GM19395 (cell line): ENCODE results near the gene UGT1A7.
"Not testable (repeated sequence)": the region's sequence is repeated elsewhere in the genome, so short reads cannot be mapped to it uniquely, and the experiment has no call there.

Experiments used
- ATAC-seq: cut with Tn5 transposase; IDR thresholded peaks from one replicate; pipeline ENCODE4 v1.9.1; 2021; ENCODE audit warnings: mild to moderate bottlenecking, moderate library complexity; ENCODE audit not compliant: unreplicated experiment

The UGT1A7 gene

GRCh38 chr2:233681521-233682099 lies at the start of gene UGT1A7:
Gene UGT1A7 (plus strand): TSS chr2:233681901. CDS start chr2:233681938, 37 bp downstream.
- ATAC-seq: no peak

GRCh38 chr2:233636306-233636705 lies 45.4 kb upstream of the UGT1A7 start, which contains the start of gene UGT1A10:
Gene UGT1A10 (plus strand): TSS chr2:233636448. CDS start chr2:233636523, 75 bp downstream.
- ATAC-seq: not testable (repeated sequence)

- no peak for ATAC-seq
Observed at GRCh38 chr2:233638836-233639235, 42.9 kb upstream of the UGT1A7 start.

DNA sequence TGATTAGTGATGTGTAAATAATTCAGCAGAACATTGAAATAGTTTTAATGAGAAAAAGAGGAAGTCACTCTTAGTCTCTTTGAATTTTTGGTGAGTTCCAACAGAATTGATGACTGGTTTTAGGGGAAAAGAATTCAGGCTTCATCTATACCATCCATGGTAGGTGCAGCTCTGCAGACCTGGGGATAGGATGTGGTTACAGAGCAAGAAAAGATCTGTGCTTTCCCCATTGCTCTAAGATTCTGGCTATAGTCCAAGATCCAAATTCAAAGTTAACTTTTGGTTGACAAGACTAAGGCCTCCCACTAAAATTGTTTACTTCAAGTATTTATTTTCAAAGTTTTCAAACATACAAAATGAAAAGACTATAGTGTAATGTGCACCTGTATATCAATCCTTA lies 41.8 kb upstream of the UGT1A7 start:
- no peak for ATAC-seq

GRCh38 chr2:233643128-233643527 lies 38.6 kb upstream of the UGT1A7 start:
- no peak for ATAC-seq

DNA sequence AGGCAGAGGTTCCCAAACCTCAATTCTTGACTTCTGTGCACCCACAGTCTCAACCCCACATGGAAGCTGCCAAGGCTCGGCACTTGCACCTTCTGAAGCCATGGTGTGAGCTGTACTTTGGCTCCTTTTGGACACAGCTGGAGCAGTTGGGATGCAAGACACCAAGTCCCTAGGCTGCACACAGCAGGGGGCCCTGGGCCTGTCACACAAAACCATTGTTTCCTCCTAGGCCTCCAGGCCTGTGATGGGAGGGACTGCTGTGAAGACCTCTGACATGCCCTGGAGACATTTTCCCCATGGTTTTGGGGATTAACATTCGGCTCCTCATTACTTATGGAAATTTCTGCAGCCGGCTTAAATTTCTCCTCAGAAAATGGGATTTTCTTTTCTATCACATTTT lies 35.7 kb upstream of the UGT1A7 start:
- not testable (repeated sequence) for ATAC-seq

DNA sequence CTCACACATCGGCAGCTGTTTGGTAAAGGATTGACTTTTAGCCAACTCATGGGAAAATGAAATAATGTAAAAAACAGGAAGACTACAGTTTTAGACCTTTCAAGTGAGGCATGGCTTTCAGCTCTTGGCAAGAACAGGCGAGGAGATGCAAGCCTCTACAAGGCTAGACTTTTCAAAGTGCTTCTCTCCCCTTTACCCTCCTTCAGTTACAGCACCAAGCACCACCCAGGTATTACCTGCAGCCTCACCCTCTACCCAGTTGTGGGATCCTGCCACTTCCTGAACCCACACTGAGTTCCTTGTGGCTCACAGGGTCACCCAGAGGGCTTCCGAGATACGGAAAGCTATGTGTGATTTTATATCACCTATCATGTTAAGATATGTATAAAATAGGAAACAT lies 30.7 kb upstream of the UGT1A7 start:
- no peak for ATAC-seq

GRCh38 chr2:233651430-233651829 lies 30.3 kb upstream of the UGT1A7 start:
- ATAC-seq: no peak

GRCh38 chr2:233654501-233654900 lies 27.2 kb upstream of the UGT1A7 start:
- no peak for ATAC-seq

DNA sequence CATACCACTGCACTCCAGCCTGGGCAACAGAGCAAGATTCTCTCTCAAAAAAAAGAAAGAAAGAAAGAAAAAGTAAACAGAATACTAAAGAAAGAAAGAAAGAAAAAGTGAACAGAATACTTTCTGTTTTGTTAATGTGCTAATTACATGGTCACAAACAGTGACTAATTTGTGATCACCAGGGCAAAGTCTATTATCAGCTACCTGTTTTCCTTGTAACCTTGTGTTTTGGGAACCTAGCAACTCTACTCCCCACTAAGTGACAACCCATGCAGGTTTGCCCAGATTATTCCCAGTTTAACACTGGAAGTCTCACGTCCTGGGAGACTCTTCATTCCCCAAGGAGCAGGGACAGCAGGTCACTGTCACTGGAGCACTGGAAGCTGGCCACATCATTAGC lies 26.7 kb upstream of the UGT1A7 start:
- ATAC-seq: no peak

DNA sequence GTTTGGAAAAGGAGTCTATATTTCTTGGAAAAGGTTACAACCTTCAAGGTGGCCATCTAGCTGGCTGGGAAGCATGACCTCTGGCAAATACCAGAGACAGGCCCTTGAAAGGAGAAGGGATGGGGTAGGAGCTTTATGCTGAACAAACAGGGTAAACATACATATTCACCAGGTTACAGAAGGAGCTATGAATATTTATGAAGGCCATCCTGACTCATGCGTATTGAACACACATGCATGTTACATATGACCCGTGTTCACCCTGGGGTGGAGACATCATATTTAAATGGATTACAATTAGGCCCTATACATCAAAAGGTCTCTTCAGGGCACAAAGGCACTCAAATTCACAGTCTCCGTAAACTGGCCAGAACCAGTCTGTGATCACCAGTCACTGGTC lies 25.8 kb upstream of the UGT1A7 start:
- not testable (repeated sequence) for ATAC-seq

GRCh38 chr2:233656443-233656842 lies 25.3 kb upstream of the UGT1A7 start:
- ATAC-seq: no peak

DNA sequence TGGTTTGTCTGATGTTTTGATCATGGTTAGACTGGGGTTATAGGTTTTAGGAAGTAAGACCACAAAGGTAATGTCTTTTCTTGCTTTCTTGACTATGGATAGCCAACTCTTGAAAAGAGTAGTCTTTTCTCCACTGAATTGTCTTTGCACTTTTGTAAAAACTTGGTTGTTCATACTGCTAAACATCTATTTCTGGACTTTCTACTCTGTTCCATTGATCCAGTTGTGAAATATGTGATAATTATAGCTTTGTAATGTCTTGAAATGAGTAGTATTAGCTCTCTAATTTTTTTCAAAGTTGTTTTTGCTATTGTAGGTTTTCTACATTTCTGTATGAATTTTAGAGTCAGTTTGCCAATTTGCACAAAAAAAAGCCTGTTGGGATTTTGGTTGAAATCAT lies 23.1 kb upstream of the UGT1A7 start:
- no peak for ATAC-seq

DNA sequence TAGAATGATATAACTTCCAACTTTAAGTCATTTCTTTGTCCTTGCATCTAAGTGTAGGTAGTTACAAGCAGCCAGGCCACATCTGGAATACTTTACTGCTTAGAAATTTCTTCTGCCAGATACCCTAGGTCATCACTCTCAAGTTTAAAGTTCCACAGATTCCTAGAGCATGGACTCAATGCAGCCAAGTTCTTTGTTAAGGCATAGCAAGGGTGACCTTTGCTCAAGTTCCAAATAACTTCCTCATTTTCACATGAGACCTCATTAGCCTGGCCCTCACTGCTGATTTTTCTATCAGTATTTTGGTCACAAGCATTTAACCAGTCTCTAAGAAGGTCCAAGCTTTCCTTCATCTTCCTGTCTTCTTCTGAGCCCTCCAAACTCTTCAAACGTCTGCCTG lies 17.8 kb upstream of the UGT1A7 start:
- ATAC-seq: no peak

DNA sequence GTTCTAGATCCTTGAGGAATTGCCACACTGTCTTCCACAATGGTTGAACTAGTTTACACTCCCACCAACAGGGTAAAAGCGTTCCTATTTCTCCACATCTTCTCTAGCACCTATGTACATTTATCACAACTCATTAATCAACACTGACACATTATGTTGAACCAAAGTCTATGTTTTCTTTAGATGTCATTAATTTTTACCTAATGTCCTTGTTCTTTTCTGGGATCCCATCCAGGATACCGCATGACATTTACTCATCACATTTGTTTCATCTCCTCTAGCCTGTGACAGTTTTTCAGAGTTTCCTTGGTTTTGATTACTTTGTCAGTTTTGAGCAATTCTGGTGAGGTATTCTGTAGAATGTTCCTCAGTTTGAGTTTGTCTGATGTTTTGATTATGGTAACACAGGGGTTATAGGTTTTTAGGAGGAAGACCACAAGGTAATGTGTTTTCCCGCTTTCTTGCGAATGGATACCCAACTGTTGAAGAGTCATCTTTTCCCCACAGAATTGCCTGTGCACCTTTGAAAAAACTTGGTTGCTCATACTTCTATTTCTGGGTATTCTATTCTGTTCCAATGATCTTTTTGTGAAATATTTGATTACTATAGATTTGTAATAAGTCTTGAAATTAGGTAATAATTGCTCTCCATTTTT lies 13.0 kb upstream of the UGT1A7 start:
- no peak for ATAC-seq

DNA sequence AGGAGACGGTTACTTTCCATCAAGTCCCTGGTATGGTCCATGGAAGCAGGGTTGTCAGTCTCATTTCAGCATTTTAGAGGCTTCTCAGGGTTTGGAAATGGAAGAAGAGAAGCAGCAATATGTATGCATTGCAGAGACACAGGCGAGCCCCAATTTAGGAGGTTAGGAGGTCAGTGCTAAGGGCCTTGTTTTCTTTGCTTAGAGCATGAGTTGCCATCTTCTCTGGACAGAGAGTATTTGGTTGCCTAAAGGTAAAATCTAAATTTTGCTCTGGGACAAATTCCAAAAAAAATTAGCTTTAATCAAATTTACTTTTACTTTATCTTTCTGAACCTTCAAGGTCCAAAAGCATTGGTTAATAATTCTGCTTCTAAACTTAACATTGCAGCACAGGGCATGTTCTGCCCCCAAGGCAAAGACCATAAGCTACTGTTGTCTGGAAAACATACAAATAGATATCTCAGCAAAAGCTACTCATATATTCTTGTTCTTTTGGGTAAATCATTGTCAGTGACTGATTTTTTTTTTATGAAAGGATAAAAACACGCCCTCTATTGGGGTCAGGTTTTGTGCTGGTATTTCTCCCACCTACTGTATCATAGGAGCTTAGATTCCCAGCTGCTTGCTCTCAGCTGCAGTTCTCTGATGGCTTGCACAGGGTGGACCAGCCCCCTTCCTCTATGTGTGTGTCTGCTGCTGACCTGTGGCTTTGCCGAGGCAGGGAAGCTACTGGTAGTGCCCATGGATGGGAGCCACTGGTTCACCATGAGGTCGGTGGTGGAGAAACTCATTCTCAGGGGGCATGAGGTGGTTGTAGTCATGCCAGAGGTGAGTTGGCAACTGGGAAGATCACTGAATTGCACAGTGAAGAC lies 10.2 kb upstream of the UGT1A7 start, which contains the start of gene UGT1A9:
Gene UGT1A9 (plus strand): TSS at position 609 of the 872 bp plus-strand sequence. CDS start 37 bp downstream, at position 646.
- no peak for ATAC-seq

DNA sequence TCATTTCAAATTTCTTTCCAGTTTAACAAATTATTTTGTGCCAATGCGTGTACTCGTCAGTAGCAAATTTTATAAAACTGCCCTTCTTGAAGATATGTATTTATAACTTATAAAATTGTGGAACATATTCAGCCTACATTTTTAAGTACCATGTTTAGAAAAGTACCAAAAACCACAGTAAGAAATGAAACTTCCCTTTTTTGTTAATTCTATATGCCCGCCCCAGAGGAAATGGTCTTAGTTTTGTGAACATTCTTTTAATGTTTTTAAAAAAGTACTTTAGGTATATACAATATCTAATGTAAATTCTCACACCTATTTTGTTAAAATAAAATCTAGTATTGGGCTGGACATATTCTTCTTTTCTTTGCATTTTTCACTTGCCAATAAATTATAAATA lies 8.8 kb upstream of the UGT1A7 start:
- ATAC-seq: no peak

DNA sequence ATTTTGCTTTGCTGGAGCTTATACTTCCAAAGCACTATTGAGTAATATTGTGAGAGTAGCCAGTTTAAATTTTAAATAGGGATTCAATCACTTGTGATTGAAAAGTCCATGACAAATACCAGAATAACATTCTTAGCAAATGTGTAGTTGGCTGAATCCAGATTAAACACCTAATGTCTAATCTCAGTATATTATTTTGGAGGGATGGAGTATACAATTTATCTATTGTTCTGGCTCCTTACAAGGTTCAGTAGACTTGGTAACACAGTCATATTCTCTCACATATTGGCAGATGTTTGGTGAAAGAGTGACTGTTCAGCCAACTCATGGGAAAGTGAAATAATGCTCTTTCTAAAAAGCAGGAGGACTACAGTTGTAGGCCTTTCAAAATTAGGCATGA lies 7.8 kb upstream of the UGT1A7 start:
- no peak for ATAC-seq

DNA sequence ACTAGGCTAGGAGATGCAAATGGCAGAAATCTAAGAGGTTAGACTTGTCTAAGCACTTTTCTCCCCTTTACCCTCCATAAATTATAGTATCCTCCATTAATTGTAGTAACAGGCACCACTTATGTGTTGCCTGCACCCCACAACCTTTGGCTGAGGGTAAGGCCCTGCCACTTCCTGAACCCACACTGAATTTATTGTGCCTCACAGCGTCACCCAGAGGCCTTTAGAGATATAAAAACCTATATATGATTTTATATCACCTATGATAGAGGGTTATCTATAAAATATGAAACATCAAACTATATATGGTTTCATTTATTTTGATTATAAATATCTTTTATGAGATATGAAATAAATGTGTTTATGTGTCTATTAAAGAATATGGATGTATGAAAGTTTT lies 7.4 kb upstream of the UGT1A7 start:
- ATAC-seq: no peak

DNA sequence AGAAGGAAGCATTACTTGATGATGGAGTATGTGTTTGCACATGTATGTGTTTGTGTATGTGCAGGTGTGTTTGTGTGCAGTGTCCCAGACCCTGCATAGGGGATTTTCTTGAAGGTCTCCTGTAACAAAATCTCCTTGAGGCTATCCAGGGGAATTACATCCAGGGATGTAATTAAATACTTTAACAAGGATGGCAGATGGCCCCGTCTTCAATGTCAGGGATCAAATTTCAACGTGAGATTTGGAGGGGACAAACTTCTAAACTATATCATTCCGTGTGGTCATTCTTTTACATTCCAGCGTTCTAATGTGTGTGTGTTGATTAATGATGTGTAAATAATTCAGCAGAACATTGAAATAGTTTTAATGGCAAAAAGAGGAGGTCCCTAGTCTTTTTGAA lies 6.7 kb upstream of the UGT1A7 start:
- no peak for ATAC-seq

- ATAC-seq: no peak
Observed at GRCh38 chr2:233676046-233676445, 5.7 kb upstream of the UGT1A7 start.

DNA sequence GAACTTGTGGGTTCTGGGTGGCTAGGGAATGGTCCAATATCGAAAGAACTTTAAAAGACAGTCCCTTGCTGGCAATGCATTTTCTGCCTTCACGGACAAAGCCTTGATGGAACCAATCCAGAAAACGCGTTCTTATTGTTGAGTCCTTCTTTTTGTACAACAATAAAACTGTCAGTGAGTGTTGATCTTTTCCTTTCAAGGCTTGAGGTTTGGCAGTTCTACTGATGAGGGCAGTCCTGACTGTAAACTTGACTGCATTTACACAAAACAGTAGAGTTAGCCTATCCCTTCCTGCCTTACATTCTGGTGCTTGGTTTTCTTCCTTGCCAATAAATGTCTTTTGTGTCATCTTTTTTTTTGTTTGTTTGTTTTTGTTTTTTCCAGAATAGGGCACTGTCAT lies 2.5 kb upstream of the UGT1A7 start:
- no peak for ATAC-seq
